ENCODE measurements around the gene ZBTB38. TPM values are rescaled to one million over a fixed set of nuclear protein-coding genes. Genes with fewer than 3 reads are reported as not detected.

Gene ZBTB38
- total and polyA plus RNA-seq, 2 donors (not counting 1 experiment from before 2014, with no cell fraction given), result 96.0 to 191 TPM

DNA sequence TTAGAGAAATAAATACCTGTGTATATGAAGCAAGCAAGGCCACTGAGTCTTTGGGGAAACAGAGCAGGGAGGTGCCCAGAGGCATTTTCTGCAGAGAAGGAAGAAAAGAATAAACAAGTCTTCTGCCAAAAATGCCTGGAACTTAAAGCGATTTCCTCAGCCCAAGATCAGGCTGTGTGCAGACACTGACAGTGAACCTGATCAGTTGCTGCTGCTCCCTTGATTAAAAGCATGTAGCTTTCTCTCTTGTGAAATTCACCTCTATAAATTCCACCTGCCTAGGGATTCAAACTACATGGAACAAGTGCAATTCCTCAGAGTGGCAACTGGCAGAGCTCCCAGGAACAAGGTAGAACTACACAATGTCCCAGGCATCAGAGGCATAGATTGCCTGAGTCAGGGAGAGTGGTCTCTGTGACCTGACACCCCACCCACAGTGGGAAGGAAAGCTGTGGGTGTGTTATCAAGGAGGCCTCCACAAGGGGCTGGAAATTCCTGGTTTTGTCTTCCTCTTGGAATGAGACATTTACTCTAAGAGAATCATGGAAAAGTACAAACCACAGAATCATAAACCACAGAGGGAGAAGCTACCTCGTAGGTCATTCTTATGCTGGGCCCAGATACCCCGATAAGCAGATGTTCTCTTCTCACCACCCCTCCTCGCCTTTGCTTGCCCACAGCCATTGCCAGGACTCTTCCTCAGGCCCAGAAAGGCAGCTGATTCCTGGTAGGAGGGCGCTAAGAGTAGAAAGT, 1.8 kb upstream of the ZBTB38 start:
- Histone ChIP-seq H3K27ac (ENCODE audit: insufficient read depth, low read length) (peak overlapping the region; percentile 100), H3K9me3 (ENCODE audit: control insufficient read depth, insufficient read depth, low read depth, low read length) (no peaks in the 10 kb centered on the region), H4K20me1 (ENCODE audit: control insufficient read depth, extremely low read depth, insufficient read depth, low read length) (no peaks in the 10 kb centered on the region), H3K4me1 (ENCODE audit: control insufficient read depth, extremely low read depth, insufficient read depth, low read length) (peaks cover 31% of the 10 kb centered on the region), H3K9ac (ENCODE audit: insufficient read depth, low read length) (peak overlapping the region; percentile 68), H3K4me2 (ENCODE audit: extremely low read depth, insufficient read depth, low read length) (peak overlapping the region; percentile 49), H2AFZ (ENCODE audit: low read length) (no peak overlapping the region), H3K27me3 (ENCODE audit: control insufficient read depth, insufficient read depth, low read length) (no peaks in the 10 kb centered on the region), H3K79me2 (ENCODE audit: control insufficient read depth, insufficient read depth, low read length) (peaks cover 18% of the 10 kb centered on the region), H3K4me3 (replicated peaks in 1 of 4; ENCODE audit: control extremely low read depth in 1 of 4, insufficient read depth in 1 of 4, low read depth in 3 of 4, low read length in 4 of 4) (peak overlapping the region in 1 of 4 experiments; percentile 7), H3K36me3 (ENCODE audit: control insufficient read depth, insufficient read depth, low read length) (no peaks in the 10 kb centered on the region)
- DNase-seq (ENCODE audit: low read depth in 2 of 2), result peak; percentile 85 to 99
- TF ChIP-seq EZH2 (IDR thresholded peaks at IDR 0.05; ENCODE audit: low read length, missing control alignments) (no peak), CTCF (conservative IDR thresholded peaks at IDR 0.05 in 1 of 2, IDR thresholded peaks at IDR 0.05 in 1 of 2; ENCODE audit: low read depth in 1 of 2, low read length in 2 of 2) (peak; percentile 8 to 9)

GRCh38 chr3:141367038-141367730, 1.1 kb upstream of the ZBTB38 start:
- Histone ChIP-seq H3K4me1 (ENCODE audit: control insufficient read depth, extremely low read depth, insufficient read depth, low read length) (peaks cover 30% of the 10 kb centered on the region), H3K79me2 (ENCODE audit: control insufficient read depth, insufficient read depth, low read length) (peaks cover 24% of the 10 kb centered on the region), H3K27ac (ENCODE audit: insufficient read depth, low read length) (peak overlapping the region; percentile 100), H3K9me3 (ENCODE audit: control insufficient read depth, insufficient read depth, low read depth, low read length) (no peaks in the 10 kb centered on the region), H3K4me2 (ENCODE audit: extremely low read depth, insufficient read depth, low read length) (peak overlapping the region; percentile 49), H4K20me1 (ENCODE audit: control insufficient read depth, extremely low read depth, insufficient read depth, low read length) (no peaks in the 10 kb centered on the region), H2AFZ (ENCODE audit: low read length) (no peak overlapping the region), H3K27me3 (ENCODE audit: control insufficient read depth, insufficient read depth, low read length) (no peaks in the 10 kb centered on the region), H3K9ac (ENCODE audit: insufficient read depth, low read length) (peak overlapping the region; percentile 68), H3K4me3 (replicated peaks in 1 of 4; ENCODE audit: control extremely low read depth in 1 of 4, insufficient read depth in 1 of 4, low read depth in 3 of 4, low read length in 4 of 4) (peak overlapping the region in 1 of 4 experiments; percentile 7), H3K36me3 (ENCODE audit: control insufficient read depth, insufficient read depth, low read length) (no peaks in the 10 kb centered on the region)
- TF ChIP-seq EZH2 (IDR thresholded peaks at IDR 0.05; ENCODE audit: low read length, missing control alignments) (no peak), CTCF (conservative IDR thresholded peaks at IDR 0.05 in 1 of 2, IDR thresholded peaks at IDR 0.05 in 1 of 2; ENCODE audit: low read depth in 1 of 2, low read length in 2 of 2) (no peak)
- peak; percentile 99 to 100 for DNase-seq (ENCODE audit: low read depth in 2 of 2)
